ENCODE data around the gene LMO2. TPM values are rescaled to one million over a fixed set of nuclear protein-coding genes. Genes with fewer than 3 reads are reported as not detected.
"Not testable (repeated sequence)": the region's sequence is repeated elsewhere in the genome, so short reads cannot be mapped to it uniquely, and the experiment has no call there.

Gene LMO2
- total RNA-seq, 4 donors from 2014 or later = 22.4 to 45.2 (median 29.9) TPM

- H3K27ac ChIP-seq = no peak overlapping the region
- no peaks in the 10 kb centered on the region for H3K9me3 ChIP-seq
- no peaks in the 10 kb centered on the region for H3K27me3 ChIP-seq
- TF ChIP-seq CTCF (IDR thresholded peaks at IDR 0.05) = no peak
- TF ChIP-seq POLR2A (IDR thresholded peaks at IDR 0.05) = no peak
- no peak for DNase-seq
- no peaks in the 10 kb centered on the region for H3K4me1 ChIP-seq
- no peak overlapping the region for H3K4me3 ChIP-seq
- no peaks in the 10 kb centered on the region for H3K36me3 ChIP-seq
- intact Hi-C loops (cut with DNase I; ENCODE audit: low total_unique reads) = no loop called here
Observed at GRCh38 chr11:33923626-33924025, 31.8 kb upstream of the LMO2 start.

GRCh38 chr11:33920838-33921613, 29.1 kb upstream of the LMO2 start:
- no peak overlapping the region for H3K27ac ChIP-seq
- intact Hi-C loops (cut with DNase I; ENCODE audit: low total_unique reads) = no loop called here

GRCh38 chr11:33919645-33920044, 27.8 kb upstream of the LMO2 start:
- Histone ChIP-seq H3K36me3 (no peaks in the 10 kb centered on the region), H3K9me3 (no peaks in the 10 kb centered on the region), H3K4me3 (no peak overlapping the region), H3K27me3 (no peaks in the 10 kb centered on the region), H3K27ac (no peak overlapping the region), H3K4me1 (no peaks in the 10 kb centered on the region)
- intact Hi-C loops (cut with DNase I; ENCODE audit: low total_unique reads) = no loop called here
- DNase-seq = no peak
- TF ChIP-seq POLR2A (IDR thresholded peaks at IDR 0.05) = no peak
- TF ChIP-seq CTCF (IDR thresholded peaks at IDR 0.05) = no peak

More at GRCh38 chr11:33920838-33921613, 29.1 kb upstream of the LMO2 start:
- Histone ChIP-seq H3K9me3 (no peaks in the 10 kb centered on the region), H3K36me3 (no peaks in the 10 kb centered on the region), H3K4me3 (no peak overlapping the region), H3K27me3 (no peaks in the 10 kb centered on the region), H3K4me1 (no peaks in the 10 kb centered on the region)
- DNase-seq = no peak
- no peak for TF ChIP-seq CTCF (IDR thresholded peaks at IDR 0.05)
- no peak for TF ChIP-seq POLR2A (IDR thresholded peaks at IDR 0.05)

GRCh38 chr11:33917402-33917801, 25.5 kb upstream of the LMO2 start:
- intact Hi-C loops (cut with DNase I; ENCODE audit: low total_unique reads); H3K27me3 ChIP-seq; DNase-seq; H3K9me3 ChIP-seq; H3K4me1 ChIP-seq; H3K36me3 ChIP-seq; H3K27ac ChIP-seq; H3K4me3 ChIP-seq: not testable (repeated sequence)

GRCh38 chr11:33916736-33917135, 24.9 kb upstream of the LMO2 start:
- no peak for DNase-seq
- intact Hi-C loops (cut with DNase I; ENCODE audit: low total_unique reads) = no loop called here
- Histone ChIP-seq H3K27ac (no peak overlapping the region), H3K4me1 (no peaks in the 10 kb centered on the region), H3K36me3 (no peaks in the 10 kb centered on the region), H3K4me3 (no peak overlapping the region), H3K27me3 (no peaks in the 10 kb centered on the region), H3K9me3 (no peaks in the 10 kb centered on the region)
- TF ChIP-seq POLR2A (IDR thresholded peaks at IDR 0.05) = no peak
- TF ChIP-seq CTCF (IDR thresholded peaks at IDR 0.05) = no peak
